GM12891 (cell line): Measurements from ENCODE around the gene SH2D3C.

ENCODE experiments used
- PAX5 ChIP-seq: IDR thresholded peaks from 2 replicates; pipeline ENCODE4 v1.6.1; 2011; ENCODE audit warnings: low read length, moderate library complexity, mild to moderate bottlenecking; ENCODE audit not compliant: insufficient read depth, severe bottlenecking
- POLR2A ChIP-seq: IDR thresholded peaks from 2 replicates; pipeline ENCODE4 v1.6.1; 2011; ENCODE audit warnings: low read depth, low read length, control low read depth
- POLR2AphosphoS5 ChIP-seq: IDR thresholded peaks from 2 replicates; pipeline ENCODE4 v1.6.1; 2011; ENCODE audit warnings: low read depth, low read length, control low read depth
- SPI1 ChIP-seq: IDR thresholded peaks from 2 replicates; pipeline ENCODE4 v1.6.1; 2011; ENCODE audit warnings: low read depth, low read length, control low read depth
- TAF1 ChIP-seq: IDR thresholded peaks from 2 replicates; pipeline ENCODE4 v1.6.1; 2011; ENCODE audit warnings: low read depth, low read length, control low read depth

DNA sequence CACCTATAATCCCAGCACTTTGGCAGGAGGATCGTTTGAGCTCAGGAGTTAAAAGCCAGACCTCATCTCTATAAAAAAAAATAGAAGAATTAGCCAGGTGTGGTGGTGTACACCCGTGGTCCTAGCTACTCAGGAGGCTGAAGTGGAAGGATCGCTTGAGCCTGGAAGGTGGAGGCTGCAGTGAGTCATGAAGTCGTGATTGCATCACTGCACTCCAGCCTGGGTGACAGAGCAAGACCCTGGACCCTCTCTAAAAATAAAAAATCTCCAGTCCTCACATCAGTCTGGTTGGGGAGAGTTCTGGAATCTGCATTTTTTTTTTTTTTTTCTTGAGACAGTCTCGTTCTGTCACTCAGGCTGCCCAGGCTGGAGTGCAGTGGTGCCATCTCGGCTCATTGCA lies 33.5 kb upstream of the SH2D3C start:
- TF ChIP-seq POLR2AphosphoS5 = no peak
- TF ChIP-seq POLR2A = no peak
- no peak for TF ChIP-seq SPI1
- TF ChIP-seq TAF1 = no peak
- no peak for TF ChIP-seq PAX5
